Measurements from ENCODE around the gene HS6ST2. TPM values are rescaled to one million over a fixed set of nuclear protein-coding genes. Genes with fewer than 3 reads are reported as not detected.

Gene HS6ST2
- total RNA-seq, 1 donor from 2014 or later: 35.8 TPM

DNA sequence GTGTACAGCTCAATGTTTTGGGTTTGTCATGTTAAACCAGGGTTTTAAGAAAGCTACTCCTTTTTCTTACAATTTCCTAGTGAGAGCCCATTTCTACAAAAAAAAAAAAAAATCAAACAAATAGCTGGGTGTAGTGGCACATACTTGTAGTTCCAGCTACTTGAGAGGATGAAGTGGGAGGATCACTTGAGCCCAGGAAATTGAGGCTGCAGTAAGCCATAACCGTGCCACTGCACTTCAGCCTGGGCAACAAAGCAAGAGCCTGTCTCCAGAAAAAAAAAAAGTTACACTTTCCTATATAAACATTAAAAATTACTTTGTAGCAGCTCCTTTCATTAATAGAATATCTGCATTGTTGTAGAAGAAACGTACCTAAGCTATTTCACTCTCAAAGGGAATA is 166.7 kb downstream of the HS6ST2 start:
- Mint-ChIP-seq H3K27me3 (no peaks in the 10 kb centered on the region), H3K4me3 (no peak overlapping the region), H3K27ac (no peak overlapping the region), H3K9me3 (no peaks in the 10 kb centered on the region), H3K36me3 (peaks cover 16% of the 10 kb centered on the region), H3K4me1 (ENCODE audit: unreplicated experiment) (peaks cover 7% of the 10 kb centered on the region)
- no peak for TF ChIP-seq CTCF (conservative IDR thresholded peaks at IDR 0.05)
- DNase-seq (ENCODE audit: extremely low spot score, unreplicated experiment): no peak

DNA sequence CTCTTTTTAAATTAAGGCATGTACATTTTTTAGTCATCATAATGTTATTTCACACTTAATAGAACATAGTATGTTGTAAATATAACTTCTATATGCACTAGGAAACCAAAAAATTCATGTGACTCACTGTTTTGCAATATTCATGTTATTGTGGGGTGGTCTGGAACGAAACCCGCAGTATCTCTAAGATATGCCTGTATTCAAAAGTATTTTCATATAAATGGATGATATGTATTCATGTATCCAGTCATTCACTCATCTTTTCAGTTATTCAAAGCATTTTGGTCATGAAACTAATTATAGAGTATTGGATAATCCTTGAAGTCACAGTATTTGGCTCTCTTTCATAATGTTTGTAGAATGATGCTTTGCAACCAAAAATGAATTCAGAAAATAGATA is 168.1 kb downstream of the HS6ST2 start:
- no peaks in the 10 kb centered on the region for H3K9me3 Mint-ChIP-seq
- no peak for TF ChIP-seq CTCF (conservative IDR thresholded peaks at IDR 0.05)
- no peak overlapping the region for H3K27ac Mint-ChIP-seq
- H3K27me3 Mint-ChIP-seq: no peaks in the 10 kb centered on the region
- H3K4me1 Mint-ChIP-seq (ENCODE audit: unreplicated experiment): peaks cover 7% of the 10 kb centered on the region
- DNase-seq (ENCODE audit: extremely low spot score, unreplicated experiment): no peak
- H3K4me3 Mint-ChIP-seq: no peak overlapping the region
- peaks cover 17% of the 10 kb centered on the region for H3K36me3 Mint-ChIP-seq

DNA sequence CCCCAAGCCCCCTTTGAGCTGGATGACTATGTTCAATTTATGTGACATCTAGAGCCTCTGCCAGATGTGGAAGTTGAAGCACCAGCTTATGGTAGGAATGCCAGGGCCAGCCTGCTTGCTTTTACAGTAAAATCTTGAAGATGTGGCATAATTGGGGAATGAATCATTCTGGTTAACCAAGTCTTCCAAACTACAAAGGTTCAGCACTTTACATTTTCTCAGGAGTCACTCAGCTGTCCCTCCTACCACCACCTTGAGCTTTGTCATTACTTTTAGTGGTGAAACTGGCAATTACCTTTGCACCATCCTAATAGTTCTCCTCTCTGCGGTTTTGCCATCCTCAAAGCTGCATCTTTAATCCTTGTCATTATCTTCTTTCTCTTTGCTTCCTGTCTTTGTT is 172.2 kb downstream of the HS6ST2 start:
- DNase-seq (ENCODE audit: extremely low spot score, unreplicated experiment): no peak
- Mint-ChIP-seq H3K4me1 (ENCODE audit: unreplicated experiment) (peaks cover 7% of the 10 kb centered on the region), H3K36me3 (peaks cover 17% of the 10 kb centered on the region), H3K9me3 (no peaks in the 10 kb centered on the region), H3K27me3 (no peaks in the 10 kb centered on the region), H3K4me3 (no peak overlapping the region), H3K27ac (no peak overlapping the region)
- TF ChIP-seq CTCF (conservative IDR thresholded peaks at IDR 0.05): no peak

- Mint-ChIP-seq H3K9me3 (no peaks in the 10 kb centered on the region), H3K4me1 (ENCODE audit: unreplicated experiment) (peaks cover 6% of the 10 kb centered on the region), H3K36me3 (no peaks in the 10 kb centered on the region), H3K27ac (no peak overlapping the region), H3K27me3 (no peaks in the 10 kb centered on the region), H3K4me3 (no peak overlapping the region)
- DNase-seq (ENCODE audit: extremely low spot score, unreplicated experiment): no peak
- no peak for TF ChIP-seq CTCF (conservative IDR thresholded peaks at IDR 0.05)
Observed at GRCh38 chrX:132778917-132779316, 179.5 kb downstream of the HS6ST2 start.

DNA sequence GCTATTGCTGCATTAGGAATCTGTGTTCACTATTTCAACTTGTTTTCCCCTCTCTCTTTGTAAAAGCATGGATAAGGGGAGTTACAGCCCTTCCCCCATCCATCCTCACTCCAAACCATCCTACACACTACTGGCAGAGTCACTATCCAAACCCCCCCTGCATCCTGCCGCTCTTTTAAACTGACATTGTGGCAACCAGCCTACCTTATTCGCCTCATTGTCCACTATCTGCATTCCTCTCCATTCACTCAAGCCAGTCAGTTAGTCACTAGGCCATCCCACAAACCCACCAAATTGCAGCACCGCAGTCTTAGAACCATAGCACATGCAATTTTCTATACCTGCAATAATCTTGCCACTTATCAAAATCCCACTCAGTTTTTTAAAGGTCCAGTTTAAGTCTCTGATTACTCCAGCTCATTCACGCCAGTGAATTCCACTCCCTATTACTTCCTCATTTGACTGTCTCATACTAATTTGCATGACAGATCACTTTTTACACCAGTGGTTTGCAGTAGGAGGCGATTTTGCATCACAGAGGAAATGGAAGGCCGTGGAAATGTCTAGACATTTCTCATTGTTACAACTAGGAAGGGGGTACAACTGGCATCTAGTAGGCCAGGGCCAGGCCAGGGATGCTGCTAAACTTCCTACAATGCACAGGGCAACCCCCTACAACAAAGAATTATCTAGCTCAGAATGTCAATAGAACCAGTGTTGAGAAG is 181.8 kb downstream of the HS6ST2 start:
- H3K9me3 Mint-ChIP-seq: no peaks in the 10 kb centered on the region
- H3K4me1 Mint-ChIP-seq (ENCODE audit: unreplicated experiment): peaks cover 6% of the 10 kb centered on the region
- H3K4me3 Mint-ChIP-seq: no peak overlapping the region
- no peaks in the 10 kb centered on the region for H3K27me3 Mint-ChIP-seq
- no peak for TF ChIP-seq CTCF (conservative IDR thresholded peaks at IDR 0.05)
- no peak for DNase-seq (ENCODE audit: extremely low spot score, unreplicated experiment)
- H3K27ac Mint-ChIP-seq: no peak overlapping the region
- no peaks in the 10 kb centered on the region for H3K36me3 Mint-ChIP-seq

Measured in type B pancreatic cell (in vitro differentiated cells).